Measurements from ENCODE around the gene ZNFX1. TPM values are rescaled to one million over a fixed set of nuclear protein-coding genes. Genes with fewer than 3 reads are reported as not detected.
A peak's percentile ranks its signal among the peaks of the same experiment; 100 is the strongest.

Gene ZNFX1
- total and polyA plus RNA-seq, 8 donors = 4.3 to 15.7 (median 6.5) TPM

- DNase-seq (no peak), ATAC-seq (peak in 1 of 4 donors; percentile 53), FAIRE-seq (no peak)
Observed at GRCh38 chr20:49237531-49237930, 40.3 kb downstream of the ZNFX1 start.

GRCh38 chr20:49236301-49236700 lies 41.6 kb downstream of the ZNFX1 start:
- intact Hi-C loops (cut with DNase I) = no loop called here
- no peaks in the 10 kb centered on the region for H3K27me3 ChIP-seq
- WGBS, 2 donors = 91 to 93% methylated on average over 9 of the region's 9 CpGs
- H3K4me3 ChIP-seq = no peak overlapping the region
- H3K36me3 ChIP-seq = peaks cover 7 to 73% (median 47%) of the 10 kb centered on the region in 3 donors
- TF ChIP-seq CTCF (IDR thresholded peaks at IDR 0.05) = no peak
- H3K9me3 ChIP-seq = no peaks in the 10 kb centered on the region
- no peak for DNase-seq
- ATAC-seq = no peak
- no peak overlapping the region for H3K27ac ChIP-seq
- no peak for FAIRE-seq
- no peaks in the 10 kb centered on the region for H3K4me1 ChIP-seq

More at GRCh38 chr20:49237531-49237930, 40.3 kb downstream of the ZNFX1 start:
- Histone ChIP-seq H3K36me3 (peaks cover 7 to 75% (median 48%) of the 10 kb centered on the region in 3 donors), H3K9me3 (no peaks in the 10 kb centered on the region), H3K27ac (no peak overlapping the region), H3K4me1 (no peaks in the 10 kb centered on the region), H3K27me3 (no peaks in the 10 kb centered on the region), H3K4me3 (no peak overlapping the region)
- intact Hi-C loops (cut with DNase I) = no loop called here
- TF ChIP-seq CTCF (IDR thresholded peaks at IDR 0.05) = no peak
- 86 to 91% methylated on average over 4 of the region's 4 CpGs for WGBS, 2 donors

- H3K27me3 ChIP-seq = no peaks in the 10 kb centered on the region
- no peak overlapping the region for H3K4me3 ChIP-seq
- intact Hi-C loops (cut with DNase I) = no loop called here
- H3K27ac ChIP-seq = no peak overlapping the region
- peaks cover 7 to 83% (median 61%) of the 10 kb centered on the region in 3 donors for H3K36me3 ChIP-seq
- TF ChIP-seq CTCF (IDR thresholded peaks at IDR 0.05) = no peak
- H3K9me3 ChIP-seq = no peaks in the 10 kb centered on the region
- WGBS, 2 donors = 93% methylated on average over 6 of the region's 6 CpGs
- H3K4me1 ChIP-seq = no peaks in the 10 kb centered on the region
- DNase-seq (no peak), FAIRE-seq (no peak), ATAC-seq (no peak)
Observed at GRCh38 chr20:49234831-49235230, 43.0 kb downstream of the ZNFX1 start.

- FAIRE-seq = no peak
Observed at GRCh38 chr20:49233226-49233625, 44.6 kb downstream of the ZNFX1 start.

More at GRCh38 chr20:49233226-49233625, 44.6 kb downstream of the ZNFX1 start:
- H3K27ac ChIP-seq = no peak overlapping the region
- WGBS, 2 donors = 89 to 93% methylated on average over 10 of the region's 10 CpGs
- no peak for TF ChIP-seq CTCF (IDR thresholded peaks at IDR 0.05)
- H3K4me3 ChIP-seq = no peak overlapping the region
- intact Hi-C loops (cut with DNase I) = no loop called here
- no peaks in the 10 kb centered on the region for H3K4me1 ChIP-seq
- peaks cover 0 to 83% (median 53%) of the 10 kb centered on the region in 3 donors for H3K36me3 ChIP-seq
- H3K9me3 ChIP-seq = no peaks in the 10 kb centered on the region
- DNase-seq (no peak), ATAC-seq (no peak)
- no peaks in the 10 kb centered on the region for H3K27me3 ChIP-seq
